ENCODE measurements around the gene PER3.

PER3 gene

GRCh38 chr1:7873801-7874795 lies 90.0 kb downstream of the PER3 start:
- no peak for DNase-seq (ENCODE audit: low read depth)

GRCh38 chr1:7878027-7878426 lies 93.9 kb downstream of the PER3 start:
- DNase-seq (ENCODE audit: low read depth) = no peak

- no peak for DNase-seq (ENCODE audit: low read depth)
These were observed 95.1 kb downstream of the PER3 start for GRCh38 chr1:7879228-7879627.

GRCh38 chr1:7884757-7885156 lies 100.7 kb downstream of the PER3 start:
- no peak for DNase-seq (ENCODE audit: low read depth)

GRCh38 chr1:7885513-7886404 lies 101.7 kb downstream of the PER3 start:
- DNase-seq (ENCODE audit: low read depth) = no peak

GRCh38 chr1:7886405-7886745 lies 102.3 kb downstream of the PER3 start:
- DNase-seq (ENCODE audit: low read depth) = no peak

GRCh38 chr1:7888248-7889081 lies 104.4 kb downstream of the PER3 start:
- no peak for DNase-seq (ENCODE audit: low read depth)

- DNase-seq (ENCODE audit: low read depth) = no peak
These were observed 106.8 kb downstream of the PER3 start for GRCh38 chr1:7890853-7891252.

GRCh38 chr1:7891804-7892203 lies 107.7 kb downstream of the PER3 start:
- no peak for DNase-seq (ENCODE audit: low read depth)

- DNase-seq (ENCODE audit: low read depth) = no peak
These were observed 109.6 kb downstream of the PER3 start for GRCh38 chr1:7893529-7894180.
